ENCODE results near the gene RPL4.

DNA sequence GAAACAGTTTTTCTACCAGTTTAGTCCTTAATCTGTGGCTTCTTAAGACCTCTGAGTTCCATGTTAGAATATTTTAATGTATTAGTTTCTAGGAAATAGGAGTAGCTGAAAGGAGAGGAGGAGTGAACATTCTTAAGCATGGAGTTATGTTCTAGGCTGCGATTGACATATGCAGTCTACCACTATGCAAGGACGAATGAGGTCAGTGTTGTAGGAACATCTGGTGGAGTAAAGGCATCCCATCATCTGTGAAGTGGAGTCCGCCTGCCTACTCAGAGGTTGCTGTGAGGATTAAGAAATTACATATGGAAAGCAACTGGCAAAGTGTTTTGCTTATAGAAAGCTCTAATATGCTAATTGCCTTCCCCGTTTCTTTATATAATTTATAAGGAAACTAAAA lies 52.2 kb downstream of the RPL4 start:
- TF ChIP-seq POLR2AphosphoS5 (IDR thresholded peaks at IDR 0.05) = no peak
- TF ChIP-seq, protein P1, sequence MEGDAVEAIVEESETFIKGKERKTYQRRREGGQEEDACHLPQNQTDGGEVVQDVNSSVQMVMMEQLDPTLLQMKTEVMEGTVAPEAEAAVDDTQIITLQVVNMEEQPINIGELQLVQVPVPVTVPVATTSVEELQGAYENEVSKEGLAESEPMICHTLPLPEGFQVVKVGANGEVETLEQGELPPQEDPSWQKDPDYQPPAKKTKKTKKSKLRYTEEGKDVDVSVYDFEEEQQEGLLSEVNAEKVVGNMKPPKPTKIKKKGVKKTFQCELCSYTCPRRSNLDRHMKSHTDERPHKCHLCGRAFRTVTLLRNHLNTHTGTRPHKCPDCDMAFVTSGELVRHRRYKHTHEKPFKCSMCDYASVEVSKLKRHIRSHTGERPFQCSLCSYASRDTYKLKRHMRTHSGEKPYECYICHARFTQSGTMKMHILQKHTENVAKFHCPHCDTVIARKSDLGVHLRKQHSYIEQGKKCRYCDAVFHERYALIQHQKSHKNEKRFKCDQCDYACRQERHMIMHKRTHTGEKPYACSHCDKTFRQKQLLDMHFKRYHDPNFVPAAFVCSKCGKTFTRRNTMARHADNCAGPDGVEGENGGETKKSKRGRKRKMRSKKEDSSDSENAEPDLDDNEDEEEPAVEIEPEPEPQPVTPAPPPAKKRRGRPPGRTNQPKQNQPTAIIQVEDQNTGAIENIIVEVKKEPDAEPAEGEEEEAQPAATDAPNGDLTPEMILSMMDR (IDR thresholded peaks at IDR 0.05) = no peak

Data from upper lobe of left lung (tissue), 4 donors.